Neural progenitor cell (in vitro differentiated cells): ENCODE results near the gene PPM1H. TPM values are rescaled to one million over a fixed set of nuclear protein-coding genes. Genes with fewer than 3 reads are reported as not detected.

ENCODE experiments used
- DNase-seq: peaks from one replicate; pipeline ENCODE4 v3.0.0-alpha.2; 2016; ENCODE audit warnings: low spot score
- H2AFZ ChIP-seq: fragments of 200-600 bp; sonication (generic); replicated peaks from 2 replicates; pipeline ENCODE4 v1.6.1; 2016; ENCODE audit warnings: antibody characterized with exemption
- H3F3A ChIP-seq: fragments of 200-600 bp; sonication (generic); 2 replicates; pipeline ENCODE4 v1.6.1; 2016; ENCODE audit warnings: antibody characterized with exemption, low read depth
- H3K27ac ChIP-seq: fragments of 200-600 bp; sonication (generic); 2 replicates; pipeline ENCODE4 v1.5.1; 2016; ENCODE audit warnings: mild to moderate bottlenecking
- H3K27me3 ChIP-seq: fragments of 200-600 bp; sonication (generic); 2 replicates; pipeline ENCODE4 v1.6.1; 2016; ENCODE audit warnings: mild to moderate bottlenecking, moderate library complexity
- H3K36me3 ChIP-seq: fragments of 200-600 bp; sonication (generic); 2 replicates; pipeline ENCODE4 v1.5.1; 2016
- H3K4me1 ChIP-seq: fragments of 200-600 bp; sonication (generic); 2 replicates; pipeline ENCODE4 v1.6.1; 2016; ENCODE audit warnings: mixed run types
- H3K4me2 ChIP-seq: fragments of 200-600 bp; sonication (generic); 2 replicates; pipeline ENCODE4 v1.6.1; 2016
- H3K4me3 ChIP-seq: fragments of 200-600 bp; sonication (generic); 2 replicates; pipeline ENCODE4 v1.5.1; 2016
- H3K79me2 ChIP-seq: fragments of 200-600 bp; sonication (generic); 2 replicates; pipeline ENCODE4 v1.6.1; 2016; ENCODE audit warnings: low read depth
- H3K9ac ChIP-seq: fragments of 200-600 bp; sonication (generic); 2 replicates; pipeline ENCODE4 v1.6.1; 2016
- H3K9me3 ChIP-seq: fragments of 200-600 bp; sonication (generic); 2 replicates; pipeline ENCODE4 v1.5.1; 2016; ENCODE audit warnings: low read depth
- H4K20me1 ChIP-seq: fragments of 200-600 bp; sonication (generic); 2 replicates; pipeline ENCODE4 v1.6.1; 2016; ENCODE audit warnings: low read depth
- H3K27ac Mint-ChIP-seq: 3 replicates; pipeline ENCODE4 v1.8.0; 2021; ENCODE audit warnings: mixed read lengths
- H3K27me3 Mint-ChIP-seq: 2 replicates; pipeline ENCODE4 v1.8.0; 2022; ENCODE audit warnings: low read depth, mild to moderate bottlenecking, inconsistent platforms, moderate library complexity, mixed read lengths; ENCODE audit not compliant: insufficient read depth
- H3K36me3 Mint-ChIP-seq: 3 replicates; pipeline ENCODE4 v1.8.0; 2021; ENCODE audit warnings: mixed read lengths
- H3K4me1 Mint-ChIP-seq: 3 replicates; pipeline ENCODE4 v1.8.0; 2021; ENCODE audit warnings: mixed read lengths
- H3K4me3 Mint-ChIP-seq: 3 replicates; pipeline ENCODE4 v1.8.0; 2021; ENCODE audit warnings: mild to moderate bottlenecking, moderate library complexity, mixed read lengths
- H3K9me3 Mint-ChIP-seq: 3 replicates; pipeline ENCODE4 v1.8.0; 2020; ENCODE audit warnings: mixed read lengths
- CTCF ChIP-seq: fragments of 200-600 bp; sonication (generic); IDR thresholded peaks from 2 replicates; pipeline ENCODE4 v1.5.1; 2017; ENCODE audit warnings: antibody characterized with exemption, mild to moderate bottlenecking
- EZH2 ChIP-seq: fragments of 200-600 bp; sonication (generic); IDR thresholded peaks from 2 replicates; pipeline ENCODE4 v1.6.1; 2017; ENCODE audit warnings: antibody characterized with exemption, mild to moderate bottlenecking, moderate library complexity
- EZH2phosphoT487 ChIP-seq: fragments of 200-600 bp; sonication (generic); IDR thresholded peaks from 2 replicates; pipeline ENCODE4 v1.6.1; 2017; ENCODE audit warnings: antibody characterized with exemption
- total RNA-seq: library from RNA; depleted of rRNA; stranded (reverse); fragments of >200 nt; gene quantifications from 2 replicates; pipeline ENCODE4 v1.2.3, GENCODE V29; 2015; ENCODE audit warnings: low replicate concordance

The PPM1H gene
- total RNA-seq, 1 donor from 2014 or later = 4.6 TPM

GRCh38 chr12:62621101-62621638 is 313.8 kb downstream of the PPM1H start:
- H3K27ac Mint-ChIP-seq = no peak overlapping the region
- no peak for DNase-seq

DNA sequence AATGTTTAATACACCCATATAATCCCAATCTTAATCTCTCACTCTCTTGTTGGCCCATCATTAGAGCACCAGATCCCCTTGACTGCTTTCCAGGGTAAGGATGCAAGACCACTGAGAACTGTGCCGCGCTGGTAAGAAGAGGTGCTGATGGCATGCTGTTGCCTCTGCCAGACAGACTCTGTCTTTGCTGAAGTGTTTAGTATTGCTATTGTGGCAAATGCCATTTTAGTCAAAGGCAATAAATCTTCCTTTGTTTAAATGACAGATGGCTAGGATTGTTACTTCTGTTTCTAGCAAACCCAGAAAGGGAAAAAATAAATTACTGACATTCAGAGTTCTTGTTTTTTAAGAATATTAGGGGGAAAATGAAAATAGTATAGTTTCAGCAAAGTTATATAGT is 316.0 kb downstream of the PPM1H start:
- peaks cover 3% of the 10 kb centered on the region for H3K4me1 Mint-ChIP-seq
- H3K9me3 ChIP-seq = no peaks in the 10 kb centered on the region
- no peak overlapping the region for H3K4me3 ChIP-seq
- H3K27ac Mint-ChIP-seq = no peak overlapping the region
- H3K9me3 Mint-ChIP-seq = peaks cover 3% of the 10 kb centered on the region
- no peak overlapping the region for H2AFZ ChIP-seq
- no peak overlapping the region for H3K9ac ChIP-seq
- H3F3A ChIP-seq = peaks cover 13% of the 10 kb centered on the region
- no peaks in the 10 kb centered on the region for H3K27me3 ChIP-seq
- H3K36me3 Mint-ChIP-seq = peaks cover 21% of the 10 kb centered on the region
- no peaks in the 10 kb centered on the region for H3K36me3 ChIP-seq
- H3K4me3 Mint-ChIP-seq = no peak overlapping the region
- no peaks in the 10 kb centered on the region for H4K20me1 ChIP-seq
- no peaks in the 10 kb centered on the region for H3K27me3 Mint-ChIP-seq
- TF ChIP-seq CTCF (no peak), EZH2phosphoT487 (no peak), EZH2 (no peak)
- no peaks in the 10 kb centered on the region for H3K79me2 ChIP-seq
- H3K4me1 ChIP-seq = no peaks in the 10 kb centered on the region
- H3K4me2 ChIP-seq = no peak overlapping the region
- H3K27ac ChIP-seq = no peak overlapping the region
- DNase-seq = no peak

More at GRCh38 chr12:62621101-62621638, 313.8 kb downstream of the PPM1H start:
- Histone ChIP-seq H3K9me3 (no peaks in the 10 kb centered on the region), H4K20me1 (no peaks in the 10 kb centered on the region), H2AFZ (no peak overlapping the region), H3K36me3 (no peaks in the 10 kb centered on the region), H3K4me3 (no peak overlapping the region), H3K27ac (no peak overlapping the region), H3K27me3 (no peaks in the 10 kb centered on the region), H3F3A (peaks cover 13% of the 10 kb centered on the region), H3K4me2 (no peak overlapping the region), H3K9ac (no peak overlapping the region), H3K4me1 (peaks cover 12% of the 10 kb centered on the region), H3K79me2 (no peaks in the 10 kb centered on the region)
- peaks cover 17% of the 10 kb centered on the region for H3K4me1 Mint-ChIP-seq
- no peak overlapping the region for H3K4me3 Mint-ChIP-seq
- H3K36me3 Mint-ChIP-seq = peaks cover 16% of the 10 kb centered on the region
- TF ChIP-seq EZH2phosphoT487 (no peak), CTCF (no peak), EZH2 (no peak)
- H3K9me3 Mint-ChIP-seq = peaks cover 3% of the 10 kb centered on the region
- H3K27me3 Mint-ChIP-seq = no peaks in the 10 kb centered on the region

DNA sequence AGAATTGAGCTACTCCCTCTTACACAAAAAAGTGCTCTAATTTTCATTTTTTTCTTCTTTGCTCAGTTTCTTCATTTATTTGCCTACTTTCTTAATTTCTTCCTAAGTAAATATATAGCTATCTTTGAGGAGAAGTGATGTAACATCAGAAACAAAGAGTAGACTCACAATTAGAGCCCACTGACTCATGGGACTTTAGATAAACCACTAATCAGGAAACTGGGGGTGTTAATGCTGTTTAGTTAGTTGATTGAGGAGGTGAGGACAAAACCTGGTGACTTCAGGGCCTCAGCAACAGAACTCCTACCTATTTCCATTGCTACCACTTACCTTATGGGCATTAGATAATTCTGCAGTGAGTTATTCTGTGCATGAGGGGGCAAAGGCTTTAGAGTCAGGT is 316.6 kb downstream of the PPM1H start:
- Mint-ChIP-seq H3K27me3 (no peaks in the 10 kb centered on the region), H3K27ac (no peak overlapping the region), H3K4me3 (no peak overlapping the region), H3K4me1 (peaks cover 3% of the 10 kb centered on the region), H3K9me3 (peaks cover 3% of the 10 kb centered on the region), H3K36me3 (peaks cover 21% of the 10 kb centered on the region)
- Histone ChIP-seq H3K79me2 (no peaks in the 10 kb centered on the region), H3K4me1 (no peaks in the 10 kb centered on the region), H4K20me1 (no peaks in the 10 kb centered on the region), H3K4me3 (no peak overlapping the region), H3F3A (peaks cover 13% of the 10 kb centered on the region), H3K4me2 (no peak overlapping the region), H3K9ac (no peak overlapping the region), H2AFZ (no peak overlapping the region), H3K9me3 (no peaks in the 10 kb centered on the region), H3K27me3 (no peaks in the 10 kb centered on the region), H3K36me3 (no peaks in the 10 kb centered on the region), H3K27ac (no peak overlapping the region)
- no peak for DNase-seq
- TF ChIP-seq EZH2 (no peak), EZH2phosphoT487 (no peak), CTCF (no peak)
